GM23338 (cell line): ENCODE results near the gene NOL9. TPM values are rescaled to one million over a fixed set of nuclear protein-coding genes. Genes with fewer than 3 reads are reported as not detected.

ENCODE experiments used
- ATAC-seq: fragments of 200-7000 bp; cut with Tn5 transposase; 3 replicates; pipeline ENCODE4 v1.9.1; 2020
- DNase-seq: peaks from one replicate; pipeline ENCODE4 v3.0.0-alpha.2; 2015; ENCODE audit warnings: low spot score
- H2AFZ ChIP-seq: fragments of 200-600 bp; sonication (generic); 2 replicates; pipeline ENCODE4 v1.8.0; 2016; ENCODE audit warnings: antibody characterized with exemption, mild to moderate bottlenecking, moderate library complexity
- H3F3A ChIP-seq: fragments of 200-600 bp; sonication (generic); replicated peaks from 2 replicates; pipeline ENCODE4 v1.8.0; 2017; ENCODE audit warnings: antibody characterized with exemption, mixed run types, low read depth
- H3K27ac ChIP-seq: fragments of 200-600 bp; sonication (generic); 2 replicates; pipeline ENCODE4 v1.6.1; 2016; ENCODE audit warnings: low read depth
- H3K27me3 ChIP-seq: fragments of 200-600 bp; sonication (generic); 2 replicates; pipeline ENCODE4 v1.8.0; 2016; ENCODE audit warnings: mild to moderate bottlenecking, mixed run types, moderate library complexity; ENCODE audit not compliant: insufficient read depth
- H3K36me3 ChIP-seq: fragments of 200-600 bp; sonication (generic); 2 replicates; pipeline ENCODE4 v1.8.0; 2016; ENCODE audit warnings: mild to moderate bottlenecking; ENCODE audit not compliant: insufficient read depth
- H3K4me1 ChIP-seq: fragments of 200-600 bp; sonication (generic); 2 replicates; pipeline ENCODE4 v1.8.0; 2016; ENCODE audit warnings: mild to moderate bottlenecking, moderate library complexity; ENCODE audit not compliant: insufficient read depth
- H3K4me2 ChIP-seq: fragments of 200-600 bp; sonication (generic); 2 replicates; pipeline ENCODE4 v1.7.1; 2017; ENCODE audit warnings: mixed run types
- H3K4me3 ChIP-seq: fragments of 200-600 bp; sonication (generic); 2 replicates; pipeline ENCODE4 v1.6.1; 2016; ENCODE audit warnings: mixed run types
- H3K79me2 ChIP-seq: fragments of 200-600 bp; sonication (generic); replicated peaks from 2 replicates; pipeline ENCODE4 v1.8.0; 2017; ENCODE audit warnings: mild to moderate bottlenecking; ENCODE audit not compliant: insufficient read depth
- H3K9me2 ChIP-seq: fragments of 200-600 bp; sonication (generic); 2 replicates; pipeline ENCODE4 v1.8.0; 2017; ENCODE audit not compliant: insufficient read depth
- H4K20me1 ChIP-seq: fragments of 200-600 bp; sonication (generic); replicated peaks from 2 replicates; pipeline ENCODE4 v1.8.0; 2017; ENCODE audit warnings: mild to moderate bottlenecking; ENCODE audit not compliant: insufficient read depth
- H3K27ac Mint-ChIP-seq: 2 replicates; pipeline ENCODE4 v1.8.0; 2020; ENCODE audit warnings: inconsistent platforms, mild to moderate bottlenecking, moderate library complexity, mixed read lengths
- H3K27me3 Mint-ChIP-seq: 3 replicates; pipeline ENCODE4 v1.8.0; 2022; ENCODE audit warnings: low read depth, mild to moderate bottlenecking, moderate library complexity, mixed read lengths, inconsistent platforms; ENCODE audit not compliant: insufficient read depth, poor library complexity
- H3K36me3 Mint-ChIP-seq: 3 replicates; pipeline ENCODE4 v1.8.0; 2021; ENCODE audit warnings: low read depth, mild to moderate bottlenecking, inconsistent platforms, moderate library complexity, mixed read lengths
- H3K4me1 Mint-ChIP-seq: 3 replicates; pipeline ENCODE4 v1.8.0; 2020; ENCODE audit warnings: mild to moderate bottlenecking, inconsistent platforms, mixed read lengths
- H3K4me3 Mint-ChIP-seq: 3 replicates; pipeline ENCODE4 v1.8.0; 2021; ENCODE audit warnings: moderate library complexity, mild to moderate bottlenecking, inconsistent platforms, mixed read lengths
- H3K9me3 Mint-ChIP-seq: 3 replicates; pipeline ENCODE4 v1.8.0; 2020; ENCODE audit warnings: moderate library complexity, mild to moderate bottlenecking, inconsistent platforms, mixed read lengths
- CREB1 ChIP-seq: fragments of 250-450 bp; sonication (Bioruptor Pico); IDR thresholded peaks from 2 replicates; pipeline ENCODE4 v1.5.0; 2020; ENCODE audit warnings: low read depth, mild to moderate bottlenecking, moderate library complexity
- CTCF ChIP-seq, 2 experiments: fragments of 200-600 bp in 1 of 2; sonication (generic) in 1 of 2; conservative IDR thresholded peaks; 2 replicates each; pipeline versions ENCODE4 v1.5.1 to v1.6.1; 2016 to 2017; ENCODE audit warnings: antibody characterized with exemption in 2 of 2, low read depth in 2 of 2, mild to moderate bottlenecking in 2 of 2, moderate library complexity in 1 of 2
- EZH2 ChIP-seq: fragments of 200-600 bp; sonication (generic); IDR thresholded peaks from one replicate; pipeline ENCODE4 v1.8.0; 2017; ENCODE audit warnings: antibody characterized with exemption, mild to moderate bottlenecking, low read depth; ENCODE audit not compliant: unreplicated experiment
- EZH2phosphoT487 ChIP-seq: fragments of 200-600 bp; sonication (generic); IDR thresholded peaks from one replicate; pipeline ENCODE4 v1.8.1; 2018; ENCODE audit warnings: antibody characterized with exemption; ENCODE audit not compliant: unreplicated experiment
- JUNB ChIP-seq: IDR thresholded peaks from one replicate; pipeline ENCODE4 v1.6.1; 2016; ENCODE audit warnings: antibody characterized with exemption; ENCODE audit not compliant: unreplicated experiment
- NANOG ChIP-seq: IDR thresholded peaks from 2 replicates; pipeline ENCODE4 v1.6.1; 2016; ENCODE audit warnings: antibody characterized with exemption, borderline replicate concordance
- POLR2AphosphoS5 ChIP-seq: IDR thresholded peaks from 2 replicates; pipeline ENCODE4 v1.6.1; 2016; ENCODE audit warnings: antibody characterized with exemption, low read depth
- STAT1 ChIP-seq: IDR thresholded peaks from one replicate; pipeline ENCODE4 v1.6.1; 2016; ENCODE audit warnings: antibody characterized with exemption; ENCODE audit not compliant: unreplicated experiment
- ZNF114 ChIP-seq: fragments of 250-450 bp; sonication (Bioruptor Pico); IDR thresholded peaks from 2 replicates; pipeline ENCODE4 v1.5.0; 2020; ENCODE audit warnings: mild to moderate bottlenecking, moderate library complexity
- ZNF331 ChIP-seq: fragments of 250-450 bp; sonication (Bioruptor Pico); IDR thresholded peaks from 2 replicates; pipeline ENCODE4 v1.5.0; 2020; ENCODE audit warnings: low read depth, mild to moderate bottlenecking, moderate library complexity
- polyA plus RNA-seq: library from polyadenylated mRNA; unstranded; fragments of >200 nt; fragmentation: Nextera tagmentation; extraction: Ambion mirVana; gene quantifications from 2 replicates; pipeline ENCODE4 v1.2.1, GENCODE V29; 2016
- total RNA-seq: library from RNA; depleted of rRNA; stranded (reverse); fragments of >200 nt; shearing (Covaris generic); gene quantifications from 2 replicates; pipeline ENCODE4 v1.2.3, GENCODE V29; 2014
- TF ChIP-seq, protein P1 (sequence below): IDR thresholded peaks from one replicate; pipeline ENCODE4 v1.6.1; 2018; ENCODE audit warnings: antibody characterized with exemption; ENCODE audit not compliant: unreplicated experiment
- TF ChIP-seq, protein P2 (sequence below): fragments of 250-450 bp; sonication (Bioruptor Pico); IDR thresholded peaks from 2 replicates; pipeline ENCODE4 v1.5.0; 2020; ENCODE audit warnings: mild to moderate bottlenecking, moderate library complexity
- TF ChIP-seq, protein P3 (sequence below): IDR thresholded peaks from 2 replicates; pipeline ENCODE4 v1.6.1; 2016; ENCODE audit warnings: antibody characterized with exemption

NOL9 gene
- total and polyA plus RNA-seq, 2 experiments from 2014 or later: 13.2 to 48.5 TPM

DNA sequence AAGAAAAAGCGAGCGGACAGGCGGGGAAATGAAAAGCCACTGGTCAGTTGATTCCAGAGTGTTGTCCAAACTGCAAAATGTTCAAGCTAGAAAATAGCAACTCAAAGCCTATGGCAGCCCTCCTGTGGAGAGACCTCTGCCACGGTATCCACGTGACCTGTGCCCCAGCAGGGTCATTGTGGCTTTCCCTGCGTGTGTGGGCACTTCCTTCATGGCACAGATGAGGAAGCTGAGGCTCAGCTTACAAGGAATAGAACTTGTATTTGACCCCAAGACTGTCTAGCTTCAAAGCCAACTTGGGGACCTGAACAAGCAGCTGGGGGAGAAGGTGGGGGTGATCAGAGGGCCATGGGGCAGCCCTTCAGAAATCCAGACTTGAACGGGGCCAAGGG lies 47.3 kb downstream of the NOL9 start:
- H3F3A ChIP-seq: no peaks in the 10 kb centered on the region
- ATAC-seq: no peak
- H3K36me3 ChIP-seq: no peaks in the 10 kb centered on the region
- H3K27me3 ChIP-seq: no peaks in the 10 kb centered on the region
- Mint-ChIP-seq H3K27ac (no peak overlapping the region), H3K4me3 (no peak overlapping the region), H3K36me3 (no peaks in the 10 kb centered on the region), H3K4me1 (0 out of 3 replicates have a peak, but pooled peaks cover 4% of the 10 kb centered on the region), H3K9me3 (no peaks in the 10 kb centered on the region), H3K27me3 (peaks cover 4% of the 10 kb centered on the region)
- H3K79me2 ChIP-seq: no peaks in the 10 kb centered on the region
- DNase-seq: no peak
- H2AFZ ChIP-seq: no peak overlapping the region
- no peaks in the 10 kb centered on the region for H3K9me2 ChIP-seq
- no peak overlapping the region for H3K27ac ChIP-seq
- H3K4me1 ChIP-seq: no peaks in the 10 kb centered on the region
- no peak overlapping the region for H3K4me2 ChIP-seq
- TF ChIP-seq EZH2phosphoT487: no peak
- TF ChIP-seq EZH2: no peak
- TF ChIP-seq, protein P1, sequence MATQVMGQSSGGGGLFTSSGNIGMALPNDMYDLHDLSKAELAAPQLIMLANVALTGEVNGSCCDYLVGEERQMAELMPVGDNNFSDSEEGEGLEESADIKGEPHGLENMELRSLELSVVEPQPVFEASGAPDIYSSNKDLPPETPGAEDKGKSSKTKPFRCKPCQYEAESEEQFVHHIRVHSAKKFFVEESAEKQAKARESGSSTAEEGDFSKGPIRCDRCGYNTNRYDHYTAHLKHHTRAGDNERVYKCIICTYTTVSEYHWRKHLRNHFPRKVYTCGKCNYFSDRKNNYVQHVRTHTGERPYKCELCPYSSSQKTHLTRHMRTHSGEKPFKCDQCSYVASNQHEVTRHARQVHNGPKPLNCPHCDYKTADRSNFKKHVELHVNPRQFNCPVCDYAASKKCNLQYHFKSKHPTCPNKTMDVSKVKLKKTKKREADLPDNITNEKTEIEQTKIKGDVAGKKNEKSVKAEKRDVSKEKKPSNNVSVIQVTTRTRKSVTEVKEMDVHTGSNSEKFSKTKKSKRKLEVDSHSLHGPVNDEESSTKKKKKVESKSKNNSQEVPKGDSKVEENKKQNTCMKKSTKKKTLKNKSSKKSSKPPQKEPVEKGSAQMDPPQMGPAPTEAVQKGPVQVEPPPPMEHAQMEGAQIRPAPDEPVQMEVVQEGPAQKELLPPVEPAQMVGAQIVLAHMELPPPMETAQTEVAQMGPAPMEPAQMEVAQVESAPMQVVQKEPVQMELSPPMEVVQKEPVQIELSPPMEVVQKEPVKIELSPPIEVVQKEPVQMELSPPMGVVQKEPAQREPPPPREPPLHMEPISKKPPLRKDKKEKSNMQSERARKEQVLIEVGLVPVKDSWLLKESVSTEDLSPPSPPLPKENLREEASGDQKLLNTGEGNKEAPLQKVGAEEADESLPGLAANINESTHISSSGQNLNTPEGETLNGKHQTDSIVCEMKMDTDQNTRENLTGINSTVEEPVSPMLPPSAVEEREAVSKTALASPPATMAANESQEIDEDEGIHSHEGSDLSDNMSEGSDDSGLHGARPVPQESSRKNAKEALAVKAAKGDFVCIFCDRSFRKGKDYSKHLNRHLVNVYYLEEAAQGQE: no peak
- TF ChIP-seq, protein P2, sequence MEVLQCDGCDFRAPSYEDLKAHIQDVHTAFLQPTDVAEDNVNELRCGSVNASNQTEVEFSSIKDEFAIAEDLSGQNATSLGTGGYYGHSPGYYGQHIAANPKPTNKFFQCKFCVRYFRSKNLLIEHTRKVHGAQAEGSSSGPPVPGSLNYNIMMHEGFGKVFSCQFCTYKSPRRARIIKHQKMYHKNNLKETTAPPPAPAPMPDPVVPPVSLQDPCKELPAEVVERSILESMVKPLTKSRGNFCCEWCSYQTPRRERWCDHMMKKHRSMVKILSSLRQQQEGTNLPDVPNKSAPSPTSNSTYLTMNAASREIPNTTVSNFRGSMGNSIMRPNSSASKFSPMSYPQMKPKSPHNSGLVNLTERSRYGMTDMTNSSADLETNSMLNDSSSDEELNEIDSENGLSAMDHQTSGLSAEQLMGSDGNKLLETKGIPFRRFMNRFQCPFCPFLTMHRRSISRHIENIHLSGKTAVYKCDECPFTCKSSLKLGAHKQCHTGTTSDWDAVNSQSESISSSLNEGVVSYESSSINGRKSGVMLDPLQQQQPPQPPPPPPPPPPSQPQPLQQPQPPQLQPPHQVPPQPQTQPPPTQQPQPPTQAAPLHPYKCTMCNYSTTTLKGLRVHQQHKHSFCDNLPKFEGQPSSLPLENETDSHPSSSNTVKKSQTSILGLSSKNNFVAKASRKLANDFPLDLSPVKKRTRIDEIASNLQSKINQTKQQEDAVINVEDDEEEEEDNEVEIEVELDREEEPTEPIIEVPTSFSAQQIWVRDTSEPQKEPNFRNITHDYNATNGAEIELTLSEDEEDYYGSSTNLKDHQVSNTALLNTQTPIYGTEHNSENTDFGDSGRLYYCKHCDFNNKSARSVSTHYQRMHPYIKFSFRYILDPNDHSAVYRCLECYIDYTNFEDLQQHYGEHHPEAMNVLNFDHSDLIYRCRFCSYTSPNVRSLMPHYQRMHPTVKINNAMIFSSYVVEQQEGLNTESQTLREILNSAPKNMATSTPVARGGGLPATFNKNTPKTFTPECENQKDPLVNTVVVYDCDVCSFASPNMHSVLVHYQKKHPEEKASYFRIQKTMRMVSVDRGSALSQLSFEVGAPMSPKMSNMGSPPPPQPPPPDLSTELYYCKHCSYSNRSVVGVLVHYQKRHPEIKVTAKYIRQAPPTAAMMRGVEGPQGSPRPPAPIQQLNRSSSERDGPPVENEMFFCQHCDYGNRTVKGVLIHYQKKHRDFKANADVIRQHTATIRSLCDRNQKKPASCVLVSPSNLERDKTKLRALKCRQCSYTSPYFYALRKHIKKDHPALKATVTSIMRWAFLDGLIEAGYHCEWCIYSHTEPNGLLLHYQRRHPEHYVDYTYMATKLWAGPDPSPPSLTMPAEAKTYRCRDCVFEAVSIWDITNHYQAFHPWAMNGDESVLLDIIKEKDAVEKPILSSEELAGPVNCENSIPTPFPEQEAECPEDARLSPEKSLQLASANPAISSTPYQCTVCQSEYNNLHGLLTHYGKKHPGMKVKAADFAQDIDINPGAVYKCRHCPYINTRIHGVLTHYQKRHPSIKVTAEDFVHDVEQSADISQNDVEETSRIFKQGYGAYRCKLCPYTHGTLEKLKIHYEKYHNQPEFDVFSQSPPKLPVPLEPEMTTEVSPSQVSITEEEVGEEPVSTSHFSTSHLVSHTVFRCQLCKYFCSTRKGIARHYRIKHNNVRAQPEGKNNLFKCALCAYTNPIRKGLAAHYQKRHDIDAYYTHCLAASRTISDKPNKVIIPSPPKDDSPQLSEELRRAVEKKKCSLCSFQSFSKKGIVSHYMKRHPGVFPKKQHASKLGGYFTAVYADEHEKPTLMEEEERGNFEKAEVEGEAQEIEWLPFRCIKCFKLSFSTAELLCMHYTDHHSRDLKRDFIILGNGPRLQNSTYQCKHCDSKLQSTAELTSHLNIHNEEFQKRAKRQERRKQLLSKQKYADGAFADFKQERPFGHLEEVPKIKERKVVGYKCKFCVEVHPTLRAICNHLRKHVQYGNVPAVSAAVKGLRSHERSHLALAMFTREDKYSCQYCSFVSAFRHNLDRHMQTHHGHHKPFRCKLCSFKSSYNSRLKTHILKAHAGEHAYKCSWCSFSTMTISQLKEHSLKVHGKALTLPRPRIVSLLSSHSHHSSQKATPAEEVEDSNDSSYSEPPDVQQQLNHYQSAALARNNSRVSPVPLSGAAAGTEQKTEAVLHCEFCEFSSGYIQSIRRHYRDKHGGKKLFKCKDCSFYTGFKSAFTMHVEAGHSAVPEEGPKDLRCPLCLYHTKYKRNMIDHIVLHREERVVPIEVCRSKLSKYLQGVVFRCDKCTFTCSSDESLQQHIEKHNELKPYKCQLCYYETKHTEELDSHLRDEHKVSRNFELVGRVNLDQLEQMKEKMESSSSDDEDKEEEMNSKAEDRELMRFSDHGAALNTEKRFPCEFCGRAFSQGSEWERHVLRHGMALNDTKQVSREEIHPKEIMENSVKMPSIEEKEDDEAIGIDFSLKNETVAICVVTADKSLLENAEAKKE (CRISPR knock-in tag): no peak
- TF ChIP-seq CREB1: no peak
- no peak for TF ChIP-seq ZNF114 (CRISPR knock-in tag)
- TF ChIP-seq, protein P3, sequence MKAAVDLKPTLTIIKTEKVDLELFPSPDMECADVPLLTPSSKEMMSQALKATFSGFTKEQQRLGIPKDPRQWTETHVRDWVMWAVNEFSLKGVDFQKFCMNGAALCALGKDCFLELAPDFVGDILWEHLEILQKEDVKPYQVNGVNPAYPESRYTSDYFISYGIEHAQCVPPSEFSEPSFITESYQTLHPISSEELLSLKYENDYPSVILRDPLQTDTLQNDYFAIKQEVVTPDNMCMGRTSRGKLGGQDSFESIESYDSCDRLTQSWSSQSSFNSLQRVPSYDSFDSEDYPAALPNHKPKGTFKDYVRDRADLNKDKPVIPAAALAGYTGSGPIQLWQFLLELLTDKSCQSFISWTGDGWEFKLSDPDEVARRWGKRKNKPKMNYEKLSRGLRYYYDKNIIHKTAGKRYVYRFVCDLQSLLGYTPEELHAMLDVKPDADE: no peak
- TF ChIP-seq NANOG: no peak
- TF ChIP-seq STAT1: no peak
- no peak for TF ChIP-seq POLR2AphosphoS5
- TF ChIP-seq CTCF (conservative IDR thresholded peaks at IDR 0.05; ENCODE audit: low read depth in 2 of 2): no peak
- TF ChIP-seq ZNF331 (CRISPR knock-in tag): no peak
- no peak for TF ChIP-seq JUNB
- no peak overlapping the region for H3K4me3 ChIP-seq
- no peaks in the 10 kb centered on the region for H4K20me1 ChIP-seq
